GM19239 (cell line): Measurements from ENCODE around the gene AKR7A2.

Source experiments
- DNase-seq: peaks from one replicate; pipeline ENCODE4 v3.0.0; 2011; ENCODE audit warnings: low spot score; ENCODE audit not compliant: insufficient read length
- FAIRE-seq: peaks from 2 replicates; lab custom pipeline; 2011; peaks lifted over from hg19 to GRCh38; lab: Jason Lieb, UNC

AKR7A2 gene

DNA sequence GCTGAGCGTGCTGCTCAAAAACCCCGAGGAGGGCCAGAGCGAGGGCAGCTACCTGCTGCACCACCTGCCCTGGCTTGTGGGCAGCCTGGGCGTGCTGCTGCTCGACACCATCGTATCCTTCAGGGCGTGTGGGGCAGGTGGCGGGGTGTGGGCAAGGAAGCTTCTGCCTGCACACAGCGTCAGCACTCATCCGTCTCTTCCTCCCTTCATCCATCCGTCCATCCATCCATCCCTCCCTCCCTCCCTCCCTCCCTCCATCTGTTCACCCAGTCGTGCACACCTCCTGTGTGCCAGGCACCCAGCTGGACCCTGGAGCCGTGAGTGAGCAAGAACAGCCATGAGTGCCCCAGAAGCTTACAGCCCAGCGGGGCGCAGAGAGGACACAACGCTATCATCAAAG is 15.4 kb upstream of the AKR7A2 start:
- no peak for FAIRE-seq
- DNase-seq = no peak

DNA sequence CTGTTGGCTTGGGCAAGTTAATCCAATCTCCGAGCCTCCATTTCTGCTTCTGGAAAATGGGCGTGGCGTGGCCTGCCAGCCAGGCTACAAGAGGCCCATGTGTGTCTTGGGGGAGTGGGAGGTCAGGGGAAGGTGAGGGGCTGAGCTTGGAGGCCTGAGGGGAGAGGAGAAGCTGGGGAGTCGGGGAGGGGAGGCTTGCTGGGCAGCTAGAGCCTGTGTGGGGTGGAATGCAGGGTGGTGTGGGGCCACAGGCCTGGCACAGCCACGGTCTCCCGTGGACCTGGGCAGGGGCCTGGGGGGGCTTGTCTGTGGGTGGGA is 14.8 kb upstream of the AKR7A2 start:
- FAIRE-seq (no peak), DNase-seq (no peak)

- FAIRE-seq (no peak), DNase-seq (no peak)
Measured at GRCh38 chr1:19325958-19326747, 14.2 kb upstream of the AKR7A2 start.

GRCh38 chr1:19325368-19325957 is 13.5 kb upstream of the AKR7A2 start:
- no peak for DNase-seq
- FAIRE-seq = no peak

GRCh38 chr1:19324665-19324990 is 12.7 kb upstream of the AKR7A2 start:
- DNase-seq = no peak
- FAIRE-seq = no peak

- no peak for FAIRE-seq
- no peak for DNase-seq
Measured at GRCh38 chr1:19323987-19324664, 12.2 kb upstream of the AKR7A2 start.

DNA sequence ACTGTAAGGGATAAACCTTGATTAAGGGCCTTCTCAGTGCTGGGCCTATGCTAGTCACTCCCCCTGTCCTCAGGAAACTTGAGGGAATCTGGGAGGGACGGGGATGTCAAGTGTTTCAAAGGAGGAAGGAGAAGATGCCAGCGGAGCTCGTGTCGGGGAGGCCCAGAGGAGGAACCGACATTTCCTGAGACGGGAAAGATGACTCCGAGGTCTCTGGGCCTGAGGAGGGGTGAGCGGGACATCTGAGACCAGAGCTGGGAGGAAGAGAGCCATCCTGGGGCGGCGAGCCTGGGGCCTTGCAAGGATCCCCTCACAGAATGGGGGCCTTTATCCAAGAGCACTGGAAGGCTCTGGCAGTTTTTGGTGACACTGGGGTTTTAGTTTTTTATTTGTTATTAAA is 10.5 kb upstream of the AKR7A2 start:
- no peak for FAIRE-seq
- DNase-seq = no peak

- FAIRE-seq = no peak
- no peak for DNase-seq
Measured at GRCh38 chr1:19321071-19321470, 9.1 kb upstream of the AKR7A2 start.

GRCh38 chr1:19319196-19319595 is 7.3 kb upstream of the AKR7A2 start:
- no peak for DNase-seq

GRCh38 chr1:19317126-19317910 is 5.4 kb upstream of the AKR7A2 start:
- no peak for FAIRE-seq

More at GRCh38 chr1:19319196-19319595, 7.3 kb upstream of the AKR7A2 start:
- no peak for FAIRE-seq

DNA sequence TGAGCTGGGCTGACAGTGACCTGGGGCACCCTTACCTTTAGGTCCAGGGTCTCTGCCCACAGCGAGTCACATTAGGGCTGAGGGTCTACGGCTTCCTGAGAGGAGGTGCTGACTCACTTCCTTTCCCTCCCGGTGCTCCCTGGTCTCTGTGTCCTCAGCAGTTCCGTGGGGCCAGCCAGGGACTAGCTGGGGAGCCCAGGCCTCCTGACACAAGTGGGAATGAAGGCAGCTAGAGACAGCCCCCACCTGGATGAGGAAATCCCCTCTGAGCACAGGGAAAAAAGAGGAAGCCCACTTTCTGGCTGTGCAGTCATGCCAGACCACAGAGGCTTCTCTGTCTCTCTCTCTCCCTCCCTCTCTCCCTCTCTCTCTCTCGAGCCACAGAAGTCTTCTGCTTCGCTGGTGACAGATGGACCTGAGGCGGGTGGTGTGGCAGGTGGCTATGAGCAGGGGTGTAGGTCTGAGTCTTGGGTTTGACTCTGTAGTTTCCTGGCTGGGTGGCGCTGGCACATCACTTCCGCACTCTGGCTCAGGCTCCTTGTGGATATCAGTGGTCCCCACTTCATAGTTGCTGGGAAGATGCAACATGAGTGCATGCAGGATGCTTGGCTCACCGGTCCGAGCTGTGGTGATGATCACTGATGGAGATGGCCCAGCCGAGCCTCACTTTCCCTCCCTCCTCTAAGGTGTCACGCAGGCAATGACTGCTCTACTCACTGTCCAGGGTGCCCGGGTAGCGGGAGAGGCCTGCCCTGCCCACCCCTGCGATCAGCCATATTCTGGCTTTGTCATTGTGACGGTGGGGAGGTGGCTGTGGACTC is 3.6 kb upstream of the AKR7A2 start:
- FAIRE-seq = peak; percentile 89
- DNase-seq = peak; percentile 64

More at GRCh38 chr1:19317126-19317910, 5.4 kb upstream of the AKR7A2 start:
- no peak for DNase-seq

DNA sequence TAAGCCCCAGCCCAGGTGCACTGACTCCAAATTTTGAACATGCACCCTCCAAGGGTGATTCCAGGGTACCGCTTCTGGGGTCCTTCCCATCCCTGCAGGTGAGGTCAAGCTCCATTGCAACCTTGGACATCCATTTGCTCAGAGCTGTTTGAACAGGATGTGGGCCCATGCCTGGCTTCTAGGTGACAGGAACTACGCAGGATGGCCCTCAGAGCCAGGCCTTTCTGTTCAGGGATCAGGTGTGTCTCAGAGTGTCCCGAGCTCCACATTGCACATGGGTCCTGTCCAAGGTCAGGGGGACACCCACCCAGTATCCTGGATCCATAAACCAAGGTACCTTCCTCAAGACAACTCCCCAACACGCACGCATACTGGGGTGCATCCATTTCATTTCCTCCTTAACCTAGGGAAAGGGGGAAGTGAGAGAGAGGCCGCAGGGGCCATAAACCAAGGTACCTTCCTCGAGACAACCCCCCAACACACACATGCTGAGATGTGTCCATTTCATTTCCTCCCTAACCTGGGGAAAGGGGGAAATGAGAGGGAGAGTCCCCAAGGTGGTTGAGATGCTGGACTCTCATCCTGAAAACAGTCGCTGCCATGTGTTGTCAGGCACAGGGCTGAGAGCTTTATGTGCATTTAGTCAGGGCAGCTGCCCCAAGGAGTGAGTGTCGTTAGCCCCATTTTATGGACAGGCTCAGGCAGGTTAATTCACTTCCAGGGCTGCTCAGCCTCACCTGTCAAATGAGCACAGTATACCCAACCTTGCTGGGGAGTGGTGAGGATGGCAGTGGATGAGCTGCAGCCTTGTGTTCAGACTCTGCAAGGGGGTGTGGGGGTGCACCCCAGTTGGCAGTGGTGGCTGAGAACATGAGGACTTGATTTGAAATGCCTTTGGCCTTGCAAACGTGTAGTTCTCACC is 2.3 kb upstream of the AKR7A2 start:
- peak; percentile 76 for FAIRE-seq

GRCh38 chr1:19313636-19313959 is 1.7 kb upstream of the AKR7A2 start:
- FAIRE-seq = no peak
- no peak for DNase-seq

More for the DNA sequence above, 2.3 kb upstream of the AKR7A2 start:
- DNase-seq = no peak

DNA sequence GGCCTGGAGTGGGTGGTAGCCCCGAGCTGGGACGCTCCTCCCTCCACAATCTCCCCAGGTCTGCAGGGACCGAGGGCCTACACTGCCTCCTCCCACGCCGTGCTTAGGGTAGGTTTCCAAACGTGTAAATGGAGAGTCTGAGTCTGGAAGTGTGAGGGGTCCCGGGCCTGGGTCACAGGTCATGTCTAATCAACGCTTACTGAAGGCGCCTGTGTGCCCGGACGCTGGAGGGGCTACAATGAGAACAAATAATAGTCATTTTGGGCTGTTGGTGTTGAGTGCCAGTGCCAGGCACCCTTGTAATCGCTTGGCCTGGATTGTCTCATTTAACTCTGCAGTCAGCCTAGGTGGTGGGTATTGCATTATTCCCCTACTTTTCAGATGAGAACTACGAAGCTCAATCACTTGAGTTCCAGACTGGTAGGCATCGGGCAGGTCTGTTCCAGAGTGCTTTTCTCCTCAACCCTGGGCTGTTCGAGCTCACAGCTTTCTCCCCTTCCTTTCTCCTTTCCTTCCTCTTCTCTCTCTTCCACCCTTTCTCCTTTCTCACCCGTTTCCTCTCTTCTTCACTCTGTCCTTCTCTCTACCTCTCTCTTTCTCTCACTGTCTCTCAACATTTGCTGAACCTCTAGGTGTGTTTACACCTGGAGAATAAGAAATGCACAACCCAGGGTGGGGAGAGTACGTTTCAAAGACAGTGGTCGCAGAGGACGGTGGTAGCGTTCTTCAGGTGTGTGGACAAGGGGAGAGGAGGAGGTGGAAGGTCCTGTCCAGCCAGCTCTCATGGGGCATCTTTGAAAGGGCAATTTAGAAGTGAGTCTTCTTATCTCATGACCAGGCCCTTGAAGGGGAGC is 1.1 kb upstream of the AKR7A2 start:
- DNase-seq = no peak
- FAIRE-seq = peak; percentile 31

DNA sequence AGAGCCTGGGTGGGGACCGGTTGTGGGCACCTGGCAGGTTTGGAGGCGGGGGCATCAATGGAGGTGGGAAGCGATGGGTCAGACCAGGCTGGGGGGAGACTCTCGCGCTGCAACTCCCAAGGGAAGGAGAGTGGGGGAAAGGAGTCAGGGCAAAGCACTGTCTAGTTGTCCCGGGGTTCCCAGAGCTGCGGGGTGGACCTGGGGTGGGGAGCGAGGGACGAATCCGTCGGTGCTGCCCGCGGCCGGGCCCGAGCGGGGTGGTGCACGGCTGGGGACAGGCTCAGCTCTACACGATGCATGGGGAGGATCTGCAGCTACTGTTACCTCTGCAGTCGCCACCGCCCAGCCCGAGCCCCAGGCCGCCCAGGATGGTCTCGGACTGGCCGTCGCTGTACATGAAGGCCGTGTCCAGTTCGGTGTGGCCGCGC is 427 bp downstream of the AKR7A2 start:
- FAIRE-seq (no peak), DNase-seq (no peak)

- FAIRE-seq = no peak
- DNase-seq = no peak
Measured at GRCh38 chr1:19310720-19311502, 1.0 kb downstream of the AKR7A2 start.

DNA sequence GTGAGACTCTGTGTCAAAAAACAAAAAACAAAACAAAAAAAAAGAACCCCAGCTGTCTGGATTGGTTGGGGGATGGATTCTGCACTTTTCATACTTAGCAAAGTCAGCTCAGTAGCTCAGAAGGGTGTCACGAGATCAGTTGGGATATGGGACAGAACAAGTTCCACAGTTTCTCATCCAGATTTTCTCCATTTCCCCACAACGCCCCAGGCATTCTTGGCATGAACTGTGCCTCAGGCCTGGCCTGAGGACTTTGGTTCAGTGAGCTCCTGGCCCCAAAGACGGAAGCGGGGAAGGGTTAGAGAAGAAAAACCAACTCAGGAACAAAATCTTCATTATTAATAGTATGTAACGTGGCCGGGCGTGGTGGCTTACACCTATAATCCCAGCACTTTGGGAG is 1.9 kb downstream of the AKR7A2 start:
- DNase-seq = no peak
- no peak for FAIRE-seq
